ENCODE results near the gene ZNF775.

Gene ZNF775

GRCh38 chr7:150358988-150359621, 20.0 kb upstream of the ZNF775 start:
- no peak overlapping the region for H3K9ac ChIP-seq (ENCODE audit: insufficient read length, low read depth)
- H3K27me3 ChIP-seq (ENCODE audit: insufficient read depth, insufficient read length): no peaks in the 10 kb centered on the region
- H3K9me3 ChIP-seq (ENCODE audit: insufficient read depth, low read length): no peaks in the 10 kb centered on the region
- peaks cover 5% of the 10 kb centered on the region for H3K4me1 ChIP-seq (ENCODE audit: insufficient read depth, insufficient read length)
- no peak for DNase-seq (ENCODE audit: low read depth, low spot score)
- no peaks in the 10 kb centered on the region for H3K36me3 ChIP-seq (ENCODE audit: insufficient read depth, insufficient read length, low read length)
- TF ChIP-seq ZNF274 (IDR thresholded peaks at IDR 0.05; ENCODE audit: low read depth, low read length) (no peak), YY1 (IDR thresholded peaks at IDR 0.05; ENCODE audit: insufficient read depth, insufficient read length) (no peak), SUZ12 (IDR thresholded peaks at IDR 0.05; ENCODE audit: extremely low read depth, insufficient read depth, insufficient read length) (no peak)
- no peak overlapping the region for H3K4me3 ChIP-seq (ENCODE audit: insufficient read length, low read depth)

- Histone ChIP-seq H3K4me3 (ENCODE audit: insufficient read length, low read depth) (no peak overlapping the region), H3K36me3 (ENCODE audit: insufficient read depth, insufficient read length, low read length) (no peaks in the 10 kb centered on the region), H3K9ac (ENCODE audit: insufficient read length, low read depth) (no peak overlapping the region), H3K27me3 (ENCODE audit: insufficient read depth, insufficient read length) (no peaks in the 10 kb centered on the region), H3K9me3 (ENCODE audit: insufficient read depth, low read length) (no peaks in the 10 kb centered on the region), H3K4me1 (ENCODE audit: insufficient read depth, insufficient read length) (peaks cover 5% of the 10 kb centered on the region)
- TF ChIP-seq SUZ12 (IDR thresholded peaks at IDR 0.05; ENCODE audit: extremely low read depth, insufficient read depth, insufficient read length) (no peak), ZNF274 (IDR thresholded peaks at IDR 0.05; ENCODE audit: low read depth, low read length) (no peak), YY1 (IDR thresholded peaks at IDR 0.05; ENCODE audit: insufficient read depth, insufficient read length) (no peak)
- DNase-seq (ENCODE audit: low read depth, low spot score): no peak
These were observed 19.3 kb upstream of the ZNF775 start for GRCh38 chr7:150359622-150360362.

- H3K4me3 ChIP-seq (ENCODE audit: insufficient read length, low read depth): no peak overlapping the region
- TF ChIP-seq YY1 (IDR thresholded peaks at IDR 0.05; ENCODE audit: insufficient read depth, insufficient read length) (no peak), ZNF274 (IDR thresholded peaks at IDR 0.05; ENCODE audit: low read depth, low read length) (no peak), SUZ12 (IDR thresholded peaks at IDR 0.05; ENCODE audit: extremely low read depth, insufficient read depth, insufficient read length) (no peak)
- no peaks in the 10 kb centered on the region for H3K9me3 ChIP-seq (ENCODE audit: insufficient read depth, low read length)
- no peaks in the 10 kb centered on the region for H3K36me3 ChIP-seq (ENCODE audit: insufficient read depth, insufficient read length, low read length)
- H3K4me1 ChIP-seq (ENCODE audit: insufficient read depth, insufficient read length): peaks cover 5% of the 10 kb centered on the region
- H3K27me3 ChIP-seq (ENCODE audit: insufficient read depth, insufficient read length): no peaks in the 10 kb centered on the region
- H3K9ac ChIP-seq (ENCODE audit: insufficient read length, low read depth): no peak overlapping the region
- DNase-seq (ENCODE audit: low read depth, low spot score): no peak
These were observed 18.6 kb upstream of the ZNF775 start for GRCh38 chr7:150360363-150361058.

DNA sequence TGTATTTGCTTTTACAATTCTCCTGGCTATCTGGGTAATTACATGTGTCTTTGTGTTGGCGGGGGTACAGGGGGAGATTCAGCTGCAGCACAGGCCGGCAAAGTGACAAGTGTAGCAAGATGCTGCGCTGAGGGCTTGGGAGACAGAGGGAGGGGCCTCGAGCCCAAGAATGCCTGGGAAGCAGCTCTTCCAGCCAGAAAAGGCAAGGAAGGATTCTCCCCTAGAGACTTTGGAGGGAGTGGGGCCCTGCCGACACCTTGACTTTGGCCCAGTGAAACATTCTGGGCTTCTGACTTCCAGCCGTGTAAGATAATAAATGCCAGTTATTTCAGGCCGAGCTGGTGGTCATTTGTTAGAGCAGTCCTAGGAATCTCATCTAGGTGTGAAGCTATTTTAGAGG, 17.7 kb upstream of the ZNF775 start:
- Histone ChIP-seq H3K27me3 (ENCODE audit: insufficient read depth, insufficient read length) (no peaks in the 10 kb centered on the region), H3K36me3 (ENCODE audit: insufficient read depth, insufficient read length, low read length) (no peaks in the 10 kb centered on the region), H3K9ac (ENCODE audit: insufficient read length, low read depth) (no peak overlapping the region), H3K9me3 (ENCODE audit: insufficient read depth, low read length) (no peaks in the 10 kb centered on the region), H3K4me3 (ENCODE audit: insufficient read length, low read depth) (no peak overlapping the region), H3K4me1 (ENCODE audit: insufficient read depth, insufficient read length) (peaks cover 5% of the 10 kb centered on the region)
- TF ChIP-seq SUZ12 (IDR thresholded peaks at IDR 0.05; ENCODE audit: extremely low read depth, insufficient read depth, insufficient read length) (no peak), YY1 (IDR thresholded peaks at IDR 0.05; ENCODE audit: insufficient read depth, insufficient read length) (no peak), ZNF274 (IDR thresholded peaks at IDR 0.05; ENCODE audit: low read depth, low read length) (no peak)
- no peak for DNase-seq (ENCODE audit: low read depth, low spot score)

DNA sequence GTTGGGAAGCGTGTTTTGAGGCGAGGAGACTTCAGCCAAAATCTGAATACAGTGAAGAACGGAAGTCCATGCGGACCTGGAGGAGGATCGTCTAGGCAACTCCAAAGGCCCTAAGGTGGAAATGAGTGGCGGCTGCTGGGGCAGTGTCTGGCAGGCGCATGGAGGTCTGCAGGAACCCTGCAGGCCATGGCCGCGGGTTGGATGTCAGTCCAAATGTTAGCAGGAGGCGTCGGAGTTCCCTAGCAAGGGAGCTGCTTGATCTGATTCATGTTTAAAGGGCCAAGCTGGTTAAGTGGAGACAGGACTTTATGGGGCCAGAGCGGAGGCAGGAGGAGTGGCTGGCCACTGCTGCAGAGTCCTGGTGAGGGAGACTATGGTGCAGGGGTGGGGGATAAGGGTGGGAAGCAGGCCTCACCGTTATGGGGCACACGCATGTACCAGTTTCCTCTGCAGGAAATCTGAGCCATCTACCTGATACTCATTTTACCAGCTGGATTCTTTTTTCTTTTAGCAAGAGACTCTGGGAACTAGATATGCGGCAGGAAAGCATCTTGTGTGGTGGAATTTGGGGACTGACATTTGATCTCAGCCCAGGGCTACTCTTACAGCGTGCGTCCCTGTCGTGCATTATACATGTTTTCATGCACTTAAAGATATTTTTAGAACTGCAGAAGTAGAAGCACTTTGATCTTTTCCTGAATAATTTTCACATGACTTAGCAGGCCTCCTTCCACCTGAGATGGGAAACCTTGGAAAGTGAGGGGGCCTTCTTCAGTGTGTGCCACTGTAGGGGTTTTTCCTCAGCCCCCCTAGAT, 17.1 kb upstream of the ZNF775 start:
- H3K9me3 ChIP-seq (ENCODE audit: insufficient read depth, low read length): no peaks in the 10 kb centered on the region
- TF ChIP-seq ZNF274 (IDR thresholded peaks at IDR 0.05; ENCODE audit: low read depth, low read length) (no peak), SUZ12 (IDR thresholded peaks at IDR 0.05; ENCODE audit: extremely low read depth, insufficient read depth, insufficient read length) (no peak), YY1 (IDR thresholded peaks at IDR 0.05; ENCODE audit: insufficient read depth, insufficient read length) (no peak)
- no peak overlapping the region for H3K9ac ChIP-seq (ENCODE audit: insufficient read length, low read depth)

GRCh38 chr7:150363370-150363769, 15.8 kb upstream of the ZNF775 start:
- Histone ChIP-seq H3K9me3 (ENCODE audit: insufficient read depth, low read length) (no peaks in the 10 kb centered on the region), H3K9ac (ENCODE audit: insufficient read length, low read depth) (no peak overlapping the region), H3K4me3 (ENCODE audit: insufficient read length, low read depth) (no peak overlapping the region), H3K27me3 (ENCODE audit: insufficient read depth, insufficient read length) (no peaks in the 10 kb centered on the region), H3K36me3 (ENCODE audit: insufficient read depth, insufficient read length, low read length) (no peaks in the 10 kb centered on the region), H3K4me1 (ENCODE audit: insufficient read depth, insufficient read length) (peaks cover 5% of the 10 kb centered on the region)
- TF ChIP-seq YY1 (IDR thresholded peaks at IDR 0.05; ENCODE audit: insufficient read depth, insufficient read length) (no peak), SUZ12 (IDR thresholded peaks at IDR 0.05; ENCODE audit: extremely low read depth, insufficient read depth, insufficient read length) (no peak)
- DNase-seq (ENCODE audit: low read depth, low spot score): no peak

More for the DNA sequence above, 17.1 kb upstream of the ZNF775 start:
- Histone ChIP-seq H3K27me3 (ENCODE audit: insufficient read depth, insufficient read length) (no peaks in the 10 kb centered on the region), H3K36me3 (ENCODE audit: insufficient read depth, insufficient read length, low read length) (no peaks in the 10 kb centered on the region), H3K4me3 (ENCODE audit: insufficient read length, low read depth) (no peak overlapping the region), H3K4me1 (ENCODE audit: insufficient read depth, insufficient read length) (peaks cover 5% of the 10 kb centered on the region)
- no peak for DNase-seq (ENCODE audit: low read depth, low spot score)

Measured in NT2/D1 (cell line).